ENCODE results near the gene SON.

- TF ChIP-seq CTCF (IDR thresholded peaks at IDR 0.05 in 8 of 11, conservative IDR thresholded peaks at IDR 0.05 in 3 of 11) (no peak), POLR2AphosphoS5 (IDR thresholded peaks at IDR 0.05) (no peak), POLR2A (IDR thresholded peaks at IDR 0.05) (no peak)
Measured at GRCh38 chr21:33510826-33511225, 32.0 kb upstream of the SON start.
